ENCODE data around the gene EEF2K.

The EEF2K gene

DNA sequence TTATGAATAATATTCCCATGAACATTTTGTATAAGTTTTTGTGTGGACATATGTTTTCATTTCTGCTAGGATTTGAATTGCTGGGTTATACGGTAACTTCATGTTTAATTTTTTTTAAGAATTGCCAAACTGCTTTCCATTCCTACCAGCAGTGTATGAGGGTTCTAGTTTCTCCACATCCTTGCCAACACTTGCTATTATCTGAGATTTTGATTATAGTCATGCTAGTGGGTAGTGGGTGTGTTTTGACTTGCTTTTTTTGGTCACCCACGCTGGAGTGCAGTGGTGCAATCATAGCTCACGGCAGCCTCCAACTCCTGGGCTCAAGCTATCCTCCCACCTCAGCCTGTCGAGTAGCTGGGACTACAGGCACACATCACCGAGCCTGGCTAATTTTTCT is 3.0 kb upstream of the EEF2K start:
- TF ChIP-seq, protein P1, sequence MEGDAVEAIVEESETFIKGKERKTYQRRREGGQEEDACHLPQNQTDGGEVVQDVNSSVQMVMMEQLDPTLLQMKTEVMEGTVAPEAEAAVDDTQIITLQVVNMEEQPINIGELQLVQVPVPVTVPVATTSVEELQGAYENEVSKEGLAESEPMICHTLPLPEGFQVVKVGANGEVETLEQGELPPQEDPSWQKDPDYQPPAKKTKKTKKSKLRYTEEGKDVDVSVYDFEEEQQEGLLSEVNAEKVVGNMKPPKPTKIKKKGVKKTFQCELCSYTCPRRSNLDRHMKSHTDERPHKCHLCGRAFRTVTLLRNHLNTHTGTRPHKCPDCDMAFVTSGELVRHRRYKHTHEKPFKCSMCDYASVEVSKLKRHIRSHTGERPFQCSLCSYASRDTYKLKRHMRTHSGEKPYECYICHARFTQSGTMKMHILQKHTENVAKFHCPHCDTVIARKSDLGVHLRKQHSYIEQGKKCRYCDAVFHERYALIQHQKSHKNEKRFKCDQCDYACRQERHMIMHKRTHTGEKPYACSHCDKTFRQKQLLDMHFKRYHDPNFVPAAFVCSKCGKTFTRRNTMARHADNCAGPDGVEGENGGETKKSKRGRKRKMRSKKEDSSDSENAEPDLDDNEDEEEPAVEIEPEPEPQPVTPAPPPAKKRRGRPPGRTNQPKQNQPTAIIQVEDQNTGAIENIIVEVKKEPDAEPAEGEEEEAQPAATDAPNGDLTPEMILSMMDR (IDR thresholded peaks at IDR 0.05; ENCODE audit: low read depth, low read length): no peak
- in situ Hi-C loops (cut with HindIII; ENCODE audit: low sequenced_read_pairs): no loop called here
- DNase-seq (ENCODE audit: low read depth, low spot score): no peak
- H3K4me3 ChIP-seq (ENCODE audit: low read depth, low read length): no peak overlapping the region

DNA sequence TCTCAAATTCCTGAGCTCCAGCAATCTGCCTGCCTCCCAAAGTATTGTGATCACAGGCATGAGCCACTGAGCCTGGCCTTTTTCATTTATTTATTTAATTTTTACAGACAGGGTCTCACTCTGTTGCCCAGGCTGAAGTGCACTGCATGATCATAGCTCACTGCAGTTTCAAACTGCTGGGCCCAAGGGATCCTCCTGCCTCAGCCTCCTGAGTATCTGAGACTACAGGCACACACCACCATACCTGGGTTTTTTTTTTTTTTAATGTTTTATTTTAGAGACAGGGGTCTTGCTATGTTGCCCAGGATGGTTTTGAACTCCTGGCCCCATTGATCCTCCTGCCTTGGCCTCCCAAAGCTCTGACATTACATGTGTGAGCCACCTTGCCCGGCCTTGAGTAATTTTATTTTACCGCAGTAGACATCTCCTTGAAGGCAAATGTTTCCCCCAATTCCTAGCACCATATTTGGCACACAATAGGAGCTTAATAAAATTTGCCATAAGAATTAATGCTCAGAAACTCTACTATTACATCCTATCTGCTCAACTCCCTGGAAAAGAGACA is 1.9 kb upstream of the EEF2K start:
- H3K4me3 ChIP-seq (ENCODE audit: low read depth, low read length): no peak overlapping the region
- TF ChIP-seq, protein P1 (IDR thresholded peaks at IDR 0.05; ENCODE audit: low read depth, low read length): no peak
- DNase-seq (ENCODE audit: low read depth, low spot score): no peak
- in situ Hi-C loops (cut with HindIII; ENCODE audit: low sequenced_read_pairs): no loop called here

DNA sequence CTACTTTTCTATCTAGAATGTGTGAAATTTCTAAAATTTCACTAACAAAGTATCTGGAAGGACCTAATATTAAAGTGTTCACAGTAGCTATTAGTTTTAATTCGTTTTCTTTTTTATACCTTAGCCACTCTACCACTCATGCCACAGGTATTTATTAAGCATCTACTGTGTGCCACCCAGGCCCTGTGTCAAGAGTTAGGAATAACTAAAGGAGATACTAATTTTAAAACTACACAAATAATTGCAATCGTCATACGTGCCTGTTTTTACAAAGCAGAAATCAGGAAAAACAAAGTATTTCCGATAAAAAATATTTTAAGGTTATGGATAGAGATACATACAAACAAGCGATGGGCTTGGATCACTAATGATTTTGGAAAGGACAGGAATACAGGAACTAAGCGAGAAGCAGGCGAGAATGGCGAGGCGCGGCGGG is 483 bp upstream of the EEF2K start:
- DNase-seq (ENCODE audit: low read depth, low spot score): no peak
- peak overlapping the region; percentile 70 for H3K4me3 ChIP-seq (ENCODE audit: low read depth, low read length)
- in situ Hi-C loops (cut with HindIII; ENCODE audit: low sequenced_read_pairs): no loop called here
- TF ChIP-seq, protein P1 (IDR thresholded peaks at IDR 0.05; ENCODE audit: low read depth, low read length): no peak

DNA sequence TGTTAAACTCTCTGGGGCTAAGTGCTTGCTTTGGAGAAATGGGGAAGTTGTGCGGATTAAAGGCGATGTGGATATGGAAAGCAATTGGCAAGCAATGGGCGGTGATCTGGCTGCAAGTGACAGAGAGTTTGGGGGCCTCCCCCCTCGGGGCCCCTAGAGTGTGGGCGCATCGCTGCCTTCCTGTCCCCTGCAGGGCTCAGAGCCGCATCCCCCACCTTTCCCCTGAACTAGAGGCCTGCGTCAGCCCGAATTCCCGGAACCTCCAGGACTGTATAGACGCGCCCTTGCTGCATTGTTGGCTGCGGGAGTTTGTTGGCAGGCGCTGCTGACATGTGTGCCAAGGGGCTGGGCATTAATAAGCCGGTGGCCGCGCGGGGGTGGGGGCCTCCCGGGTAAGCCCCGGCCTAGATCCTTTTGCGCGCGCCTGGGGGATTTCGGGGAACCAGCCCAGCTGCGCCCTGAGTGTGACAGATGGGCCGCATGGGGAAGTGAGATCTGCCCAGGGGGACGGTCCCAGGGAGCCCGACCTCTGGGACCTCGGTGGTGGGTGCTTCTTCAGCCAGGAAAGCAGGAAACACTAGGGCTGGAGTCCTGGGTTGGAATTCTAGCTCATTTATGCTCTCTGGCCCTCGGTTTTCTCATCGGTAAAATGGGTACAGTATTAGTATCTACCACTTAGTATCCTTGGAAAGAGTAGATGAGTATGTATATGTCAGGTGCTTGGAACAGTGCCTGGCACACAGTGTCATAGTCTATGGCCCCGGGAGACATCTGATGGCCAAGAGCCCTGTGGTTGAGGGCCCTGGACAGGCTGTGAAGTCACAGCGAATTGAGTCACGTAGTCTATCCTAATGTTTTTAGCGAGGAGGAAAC is 1.0 kb downstream of the EEF2K start:
- H3K4me3 ChIP-seq (ENCODE audit: low read depth, low read length): peak overlapping the region; percentile 70
- TF ChIP-seq, protein P1 (IDR thresholded peaks at IDR 0.05; ENCODE audit: low read depth, low read length): no peak
- in situ Hi-C loops (cut with HindIII; ENCODE audit: low sequenced_read_pairs): no loop called here
- DNase-seq (ENCODE audit: low read depth, low spot score): peak; percentile 73

DNA sequence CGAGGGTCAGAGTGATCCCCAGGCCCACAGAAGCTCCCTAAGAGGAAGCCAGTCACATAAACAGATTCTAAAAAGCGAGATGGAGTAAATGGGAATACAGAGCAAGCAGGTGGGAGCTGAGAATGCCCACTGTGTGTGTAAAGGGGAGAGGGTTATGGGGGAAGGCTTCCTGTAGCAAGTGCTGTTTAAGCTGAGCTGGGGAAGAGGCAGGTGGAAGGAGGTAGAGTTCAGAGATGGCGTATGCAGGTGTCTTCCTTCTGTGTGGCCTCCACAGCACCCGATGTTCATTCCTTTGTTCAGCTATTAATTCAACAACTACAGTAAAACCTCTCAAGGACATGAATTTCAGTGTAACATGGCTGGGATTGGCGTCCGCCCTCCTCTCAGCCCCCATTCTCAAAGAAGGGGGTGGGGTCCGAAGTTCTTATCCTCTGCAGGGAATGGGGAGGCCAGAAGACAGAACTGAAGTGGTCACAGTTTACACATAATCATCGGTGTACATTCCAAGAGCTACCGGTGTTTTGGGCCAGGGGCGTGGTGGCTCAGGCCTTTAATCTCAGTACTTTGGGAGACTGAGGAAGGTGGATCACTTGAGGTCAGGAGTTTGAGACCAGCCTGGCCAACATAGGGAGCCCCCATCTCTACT is 1.8 kb downstream of the EEF2K start:
- DNase-seq (ENCODE audit: low read depth, low spot score): no peak
- H3K4me3 ChIP-seq (ENCODE audit: low read depth, low read length): peak overlapping the region; percentile 70
- in situ Hi-C loops (cut with HindIII; ENCODE audit: low sequenced_read_pairs): no loop called here
- TF ChIP-seq, protein P1 (IDR thresholded peaks at IDR 0.05; ENCODE audit: low read depth, low read length): no peak

DNA sequence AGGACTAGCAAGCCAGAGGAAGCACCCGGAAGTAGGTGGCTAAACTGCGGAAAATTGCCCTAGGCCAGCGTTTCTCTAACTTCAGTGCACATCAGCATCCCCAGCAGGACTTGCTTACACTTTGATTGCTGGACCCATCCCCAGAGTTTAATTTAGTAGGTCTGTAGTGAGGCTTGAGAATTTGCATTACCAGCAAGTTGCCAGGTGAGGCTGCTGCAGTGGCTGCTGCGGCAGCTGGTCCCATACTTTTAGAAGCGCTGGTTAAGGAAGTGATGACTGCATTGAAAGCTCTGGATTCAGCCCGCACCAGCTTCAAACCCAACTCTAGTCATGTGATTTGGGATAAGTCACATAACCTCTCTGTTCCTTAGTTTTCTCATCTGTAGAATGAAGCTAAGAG is 4.2 kb downstream of the EEF2K start:
- TF ChIP-seq, protein P1 (IDR thresholded peaks at IDR 0.05; ENCODE audit: low read depth, low read length): no peak

More for the DNA sequence above, 4.2 kb downstream of the EEF2K start:
- H3K4me3 ChIP-seq (ENCODE audit: low read depth, low read length): no peak overlapping the region
- DNase-seq (ENCODE audit: low read depth, low spot score): no peak
- in situ Hi-C loops (cut with HindIII; ENCODE audit: low sequenced_read_pairs): no loop called here
